DMS53 (cell line): ENCODE data around the gene LIM2.
"Not testable (repeated sequence)": the region's sequence is repeated elsewhere in the genome, so short reads cannot be mapped to it uniquely, and the experiment has no call there.

Source experiments
- DNase-seq: peaks from one replicate; lab custom pipeline; 2025; lab: John Stamatoyannopoulos, UW

Gene LIM2

GRCh38 chr19:51387924-51388389 is at the start of gene LIM2:
Gene LIM2 (minus strand): TSS chr19:51387974. CDS start chr19:51387443, 531 bp downstream.
- DNase-seq = no peak

DNA sequence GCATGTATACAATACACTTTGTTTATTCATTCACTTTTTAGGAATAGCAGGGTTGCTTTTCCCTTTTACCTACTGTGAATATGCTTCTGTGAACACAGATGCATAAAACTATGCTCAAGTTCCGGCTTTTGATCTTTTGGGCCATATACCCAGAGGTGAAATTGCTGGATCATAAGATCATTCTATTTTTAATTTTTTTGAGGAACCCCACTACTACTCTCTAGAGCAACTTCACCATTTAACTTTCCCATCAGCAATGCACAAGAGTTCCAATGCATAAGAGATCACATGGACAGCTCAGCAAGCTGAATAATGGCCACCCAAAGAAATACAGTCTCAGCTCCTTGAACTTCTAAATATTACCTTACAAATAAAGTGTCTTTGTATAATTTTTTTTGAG is 46.7 kb upstream of the LIM2 start:
- DNase-seq = no peak

- no peak for DNase-seq
Observed at GRCh38 chr19:51433043-51433442, 45.3 kb upstream of the LIM2 start.

DNA sequence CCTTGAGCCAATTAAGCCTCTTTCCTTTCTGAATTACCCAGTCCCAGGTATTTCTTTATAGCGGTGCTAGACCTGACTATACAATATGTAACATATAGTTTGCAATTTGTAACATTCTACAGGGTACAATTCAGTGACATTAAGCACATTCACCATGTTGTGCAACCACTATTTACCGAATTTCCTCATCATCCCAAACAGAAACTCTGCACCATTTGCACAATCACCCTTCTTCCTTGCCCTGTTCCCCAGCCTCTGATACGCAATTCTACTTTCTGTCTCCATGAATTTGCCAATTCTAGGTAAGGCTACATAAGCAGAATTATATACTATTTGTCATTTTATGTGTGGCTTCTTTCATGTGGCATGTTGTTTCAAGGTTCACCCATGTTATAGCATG is 43.4 kb upstream of the LIM2 start:
- no peak for DNase-seq

DNA sequence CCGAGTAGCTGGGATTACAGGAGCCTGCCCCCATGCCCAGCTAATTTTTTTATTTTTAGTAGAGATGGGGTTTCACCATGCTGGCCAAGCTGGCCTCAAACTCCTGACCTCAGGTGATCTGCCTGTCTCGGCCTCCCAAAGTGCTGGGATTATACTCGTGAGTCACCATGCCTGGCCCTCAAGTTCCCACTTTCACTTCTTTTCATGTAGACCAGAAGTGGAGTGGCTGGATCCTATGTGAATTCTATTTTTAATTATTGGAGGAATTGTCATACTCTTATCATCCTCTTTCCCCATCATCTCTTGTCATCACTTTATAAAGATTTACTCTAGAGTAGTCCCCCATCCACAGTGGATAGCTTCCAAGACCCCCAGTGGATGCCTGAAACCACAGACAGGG is 42.4 kb upstream of the LIM2 start:
- DNase-seq = no peak

DNA sequence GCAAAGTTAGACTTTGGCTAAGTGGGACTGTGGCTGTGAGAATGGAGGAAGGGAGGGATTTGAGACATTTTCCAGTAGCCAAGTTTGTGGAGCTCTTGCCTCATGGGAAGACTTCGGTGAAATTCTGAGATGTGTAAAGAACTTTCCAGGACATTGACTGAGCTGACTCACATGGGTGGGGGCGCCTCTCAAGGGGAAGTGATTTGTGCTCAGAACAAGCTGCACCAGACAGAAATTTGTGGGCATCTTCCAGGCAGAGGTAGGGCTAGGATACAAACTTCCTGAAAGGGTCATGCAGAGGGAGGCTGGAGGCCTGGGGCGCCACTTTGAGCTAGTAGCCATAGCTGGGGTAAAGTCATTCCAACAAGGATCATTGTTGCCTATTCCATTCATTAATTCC is 39.4 kb upstream of the LIM2 start:
- no peak for DNase-seq

DNA sequence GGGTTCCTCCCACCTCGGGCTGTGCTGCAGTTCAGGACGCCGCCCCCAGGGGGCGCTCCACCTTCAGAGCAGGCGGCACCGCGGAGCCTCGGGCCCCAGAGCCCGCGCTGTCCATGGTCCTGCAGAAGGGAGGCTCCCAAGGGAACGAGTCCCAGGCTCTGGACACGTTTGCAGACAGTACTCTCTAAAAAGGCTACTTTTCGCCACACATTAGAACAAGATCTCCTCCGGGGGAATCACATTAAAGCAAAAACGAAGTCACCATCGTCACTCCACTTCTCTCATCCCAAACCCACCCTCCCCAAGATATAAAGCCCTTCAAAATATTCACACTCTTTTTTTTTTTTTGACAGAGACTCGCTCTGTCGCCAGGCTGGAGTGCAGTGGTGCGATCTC is 34.3 kb upstream of the LIM2 start:
- DNase-seq = peak; percentile 58

GRCh38 chr19:51421229-51422052 is 33.7 kb upstream of the LIM2 start:
- no peak for DNase-seq

- not testable (repeated sequence) for DNase-seq
Observed at GRCh38 chr19:51420511-51420910, 32.7 kb upstream of the LIM2 start.

GRCh38 chr19:51418707-51419106 is 30.9 kb upstream of the LIM2 start:
- no peak for DNase-seq

DNA sequence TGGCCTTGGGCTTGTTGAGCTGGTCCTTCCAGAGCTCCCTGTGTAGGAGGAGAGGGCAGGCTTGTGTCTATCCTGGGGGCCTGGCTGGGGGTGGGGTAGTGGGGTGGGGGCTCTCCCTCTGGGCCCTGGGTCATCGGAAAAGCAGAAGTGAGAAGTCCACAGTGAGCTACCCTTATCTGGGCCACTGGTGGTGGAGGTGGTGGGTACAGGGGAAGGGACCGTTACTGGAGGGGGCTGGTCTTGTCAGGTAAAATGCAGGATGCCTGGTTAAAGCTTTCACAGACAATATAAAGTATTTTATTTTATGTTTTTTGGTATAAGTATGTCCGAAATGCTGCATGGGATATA is 30.0 kb upstream of the LIM2 start:
- DNase-seq = no peak

DNA sequence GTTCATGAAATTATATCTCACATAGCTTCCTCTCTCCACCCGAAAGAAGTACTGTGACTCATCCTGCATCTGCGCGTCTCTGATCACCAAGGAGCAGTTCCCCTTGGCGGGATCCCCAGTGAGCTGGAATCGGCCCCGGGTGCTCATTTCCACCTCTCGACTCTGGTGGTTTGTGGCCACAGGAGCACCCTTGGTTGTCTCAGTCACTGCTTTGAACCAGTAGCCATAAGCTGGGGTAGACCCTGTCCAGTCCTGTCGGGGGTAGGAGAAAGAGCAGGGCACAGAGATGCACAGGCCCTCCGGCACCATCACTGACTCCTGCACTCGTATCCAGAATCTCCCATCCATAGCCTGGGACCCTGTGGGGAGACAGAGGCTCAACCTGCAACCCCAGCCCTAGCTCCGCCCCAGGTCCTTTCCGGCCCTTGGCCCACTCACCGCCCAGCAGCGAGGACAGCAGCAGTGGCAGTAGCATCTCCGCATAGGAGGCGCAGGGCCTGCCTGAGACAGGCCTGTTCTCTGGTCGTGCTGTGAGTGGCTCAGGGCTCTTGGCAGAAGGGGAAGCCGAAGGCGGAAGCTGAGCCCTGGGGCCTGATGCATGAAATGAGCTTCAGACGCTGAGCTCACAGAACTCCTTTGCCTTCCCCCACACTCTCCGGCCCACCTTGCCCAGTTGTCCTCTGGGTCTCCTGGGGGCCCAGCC is 29.5 kb upstream of the LIM2 start, which contains the start of gene SIGLEC10:
SIGLEC10 (minus strand) TSS at position 536 of the 703 bp plus-strand sequence; CDS start at position 475, 61 bp downstream.
- DNase-seq = no peak

GRCh38 chr19:51416422-51416821 is 28.6 kb upstream of the LIM2 start:
- DNase-seq = not testable (repeated sequence)

- no peak for DNase-seq
Observed at GRCh38 chr19:51415187-51415586, 27.4 kb upstream of the LIM2 start.

GRCh38 chr19:51410950-51411748 is 23.4 kb upstream of the LIM2 start:
- no peak for DNase-seq

- no peak for DNase-seq
Observed at GRCh38 chr19:51407511-51408131, 19.8 kb upstream of the LIM2 start.

- DNase-seq = no peak
Observed at GRCh38 chr19:51402117-51402516, 14.3 kb upstream of the LIM2 start.

GRCh38 chr19:51399936-51400335 is 12.2 kb upstream of the LIM2 start:
- not testable (repeated sequence) for DNase-seq

DNA sequence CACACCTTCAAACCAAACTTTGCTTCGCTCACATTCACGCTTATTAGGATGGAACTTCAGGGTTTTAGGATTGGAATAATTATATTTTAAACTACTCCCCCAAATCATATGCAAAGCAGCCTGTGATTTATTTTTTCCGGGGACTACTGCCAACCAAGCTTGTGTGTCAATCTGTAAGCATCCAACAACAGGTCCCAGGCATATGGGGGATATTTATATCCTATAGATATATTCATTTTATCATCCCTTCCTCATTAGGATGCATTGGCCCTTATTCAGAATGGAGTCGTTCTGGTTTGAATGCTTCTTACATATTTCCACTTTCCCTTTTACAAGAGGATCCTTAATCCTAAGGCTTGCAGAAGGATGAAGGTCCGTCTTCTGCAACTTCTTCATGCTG is 11.5 kb upstream of the LIM2 start:
- no peak for DNase-seq

GRCh38 chr19:51398096-51398704 is 10.4 kb upstream of the LIM2 start:
- peak; percentile 35 for DNase-seq

DNA sequence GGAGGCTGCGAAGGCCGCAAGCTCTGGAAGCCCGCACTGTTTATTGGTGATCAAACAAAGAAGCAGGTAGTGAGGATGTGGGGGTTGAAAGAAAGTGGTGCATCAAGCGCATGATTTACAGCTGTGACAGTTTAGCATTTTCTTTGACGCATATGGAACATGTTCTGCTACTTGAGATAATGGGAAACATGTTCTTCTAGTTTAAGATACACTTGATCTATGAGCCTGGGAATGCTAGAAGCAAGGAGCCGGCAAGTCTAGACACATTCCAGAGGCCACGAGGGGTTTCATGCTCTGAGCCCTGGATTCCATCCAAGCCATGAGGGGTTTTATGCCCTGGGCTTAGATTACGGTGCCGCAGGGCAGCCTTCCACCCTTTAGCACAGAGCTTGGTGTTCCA is 9.7 kb upstream of the LIM2 start:
- not testable (repeated sequence) for DNase-seq

DNA sequence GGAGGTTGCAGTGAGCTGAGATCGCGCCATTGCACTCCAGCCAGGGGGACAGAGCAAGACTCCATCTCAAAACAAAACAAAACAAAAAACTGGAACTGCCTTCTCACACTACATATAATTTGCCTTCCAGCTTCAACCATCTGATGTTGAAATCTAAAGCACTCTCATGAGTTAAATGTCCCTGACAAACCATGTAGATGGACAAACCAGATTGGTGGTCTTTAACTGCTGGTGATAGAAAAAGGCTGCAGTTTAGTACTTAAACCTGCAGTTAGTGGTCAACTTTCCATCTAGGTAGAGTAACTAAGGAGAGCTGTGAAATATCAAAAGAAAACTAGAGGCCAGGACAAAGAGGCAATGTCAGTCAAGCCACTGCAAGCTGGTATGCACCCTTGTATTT is 8.4 kb upstream of the LIM2 start:
- no peak for DNase-seq
